NCI-H1092 treated with DMSO at 0.1 percent for 48 hours (cell line): Measurements from ENCODE around the gene CNN3.
A peak's percentile ranks its signal among the peaks of the same experiment; 100 is the strongest.
"Not testable (repeated sequence)": the region's sequence is repeated elsewhere in the genome, so short reads cannot be mapped to it uniquely, and the experiment has no call there.

Source experiments
- DNase-seq: peaks from one replicate; lab custom pipeline; 2025; lab: John Stamatoyannopoulos, UW

The CNN3 gene

DNA sequence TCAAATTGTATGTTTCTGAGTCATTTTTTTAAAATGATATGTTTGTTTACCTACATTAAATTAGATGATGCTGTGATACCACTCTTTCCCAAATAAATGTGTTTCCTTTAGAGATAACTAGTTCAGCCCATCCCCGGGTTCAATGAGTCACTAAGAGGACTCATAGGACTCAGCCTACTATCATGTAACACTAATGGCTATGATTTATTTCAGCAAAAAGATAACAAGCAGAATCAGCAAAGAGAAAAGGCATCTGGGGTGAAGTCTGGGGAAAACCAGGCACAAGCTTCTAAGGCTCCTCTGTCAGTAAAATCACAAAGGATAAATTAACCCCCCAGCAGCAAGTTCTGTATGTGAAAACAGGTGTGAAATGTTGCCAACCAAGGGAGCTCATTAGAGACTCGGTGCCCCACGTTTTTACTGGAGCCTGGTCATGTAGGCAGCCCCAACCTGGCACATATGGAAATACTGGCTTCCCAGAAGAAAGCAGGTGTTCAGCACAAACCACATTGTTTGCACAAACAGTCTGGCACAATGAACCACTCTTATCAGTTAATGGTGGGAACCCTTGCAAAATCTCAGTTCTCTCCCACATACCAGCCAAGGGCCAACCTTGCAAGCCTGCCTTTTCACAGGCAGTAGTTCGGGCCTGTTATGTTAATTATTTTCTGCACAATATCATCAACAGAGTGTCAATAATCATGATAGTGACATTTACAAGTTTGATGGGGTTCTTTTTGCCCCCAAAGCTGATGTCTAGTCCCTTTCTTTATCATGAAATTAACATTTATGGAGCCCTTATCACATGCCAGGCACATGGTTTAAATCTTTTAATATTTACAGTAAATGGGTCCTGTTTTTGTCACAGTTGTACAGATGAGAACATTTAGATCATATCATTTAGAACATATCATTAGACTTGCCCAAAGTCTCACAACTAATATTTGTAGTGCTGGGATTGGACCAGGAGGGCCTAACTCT, 23.1 kb upstream of the CNN3 start:
- DNase-seq, result peak; percentile 89

DNA sequence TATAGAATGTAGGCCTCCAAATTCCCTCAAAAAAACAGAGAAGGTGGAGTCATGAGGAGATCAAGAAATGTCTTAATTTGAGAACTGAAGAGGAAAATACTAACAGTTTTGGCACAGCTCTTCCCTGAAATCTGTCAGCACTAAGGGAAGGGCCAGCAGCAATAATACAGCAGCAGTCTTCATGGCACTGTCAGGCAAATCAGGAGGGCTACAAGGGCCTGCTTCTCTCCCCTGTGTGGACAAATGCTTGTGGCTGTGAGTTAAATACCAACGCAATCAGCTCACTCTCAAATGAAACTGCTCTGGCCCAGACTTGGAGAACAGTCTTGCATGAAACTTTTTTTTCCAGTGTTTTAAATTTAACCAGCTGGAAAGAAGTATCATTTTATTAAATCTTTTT, 20.5 kb upstream of the CNN3 start:
- DNase-seq, result no peak

DNA sequence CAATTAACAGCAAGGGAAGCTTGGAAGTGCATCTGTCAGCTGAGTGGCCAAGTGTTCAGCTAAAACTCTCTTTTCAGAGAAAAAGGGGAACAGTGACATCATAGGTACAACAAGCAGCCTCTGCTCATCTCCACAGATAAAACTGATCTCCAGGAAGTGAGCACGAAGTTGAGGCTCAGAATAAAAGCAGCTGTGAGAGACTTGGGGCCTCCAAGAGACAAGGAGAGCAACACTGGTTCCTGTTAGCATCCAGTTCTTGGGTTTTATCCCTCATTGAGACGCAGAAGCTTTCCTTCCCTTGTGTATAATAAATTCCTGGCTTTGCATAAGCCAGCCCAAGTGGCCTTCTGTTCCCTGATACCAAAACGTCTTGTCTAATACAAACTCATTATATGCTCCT, 20.0 kb upstream of the CNN3 start:
- DNase-seq, result no peak

DNA sequence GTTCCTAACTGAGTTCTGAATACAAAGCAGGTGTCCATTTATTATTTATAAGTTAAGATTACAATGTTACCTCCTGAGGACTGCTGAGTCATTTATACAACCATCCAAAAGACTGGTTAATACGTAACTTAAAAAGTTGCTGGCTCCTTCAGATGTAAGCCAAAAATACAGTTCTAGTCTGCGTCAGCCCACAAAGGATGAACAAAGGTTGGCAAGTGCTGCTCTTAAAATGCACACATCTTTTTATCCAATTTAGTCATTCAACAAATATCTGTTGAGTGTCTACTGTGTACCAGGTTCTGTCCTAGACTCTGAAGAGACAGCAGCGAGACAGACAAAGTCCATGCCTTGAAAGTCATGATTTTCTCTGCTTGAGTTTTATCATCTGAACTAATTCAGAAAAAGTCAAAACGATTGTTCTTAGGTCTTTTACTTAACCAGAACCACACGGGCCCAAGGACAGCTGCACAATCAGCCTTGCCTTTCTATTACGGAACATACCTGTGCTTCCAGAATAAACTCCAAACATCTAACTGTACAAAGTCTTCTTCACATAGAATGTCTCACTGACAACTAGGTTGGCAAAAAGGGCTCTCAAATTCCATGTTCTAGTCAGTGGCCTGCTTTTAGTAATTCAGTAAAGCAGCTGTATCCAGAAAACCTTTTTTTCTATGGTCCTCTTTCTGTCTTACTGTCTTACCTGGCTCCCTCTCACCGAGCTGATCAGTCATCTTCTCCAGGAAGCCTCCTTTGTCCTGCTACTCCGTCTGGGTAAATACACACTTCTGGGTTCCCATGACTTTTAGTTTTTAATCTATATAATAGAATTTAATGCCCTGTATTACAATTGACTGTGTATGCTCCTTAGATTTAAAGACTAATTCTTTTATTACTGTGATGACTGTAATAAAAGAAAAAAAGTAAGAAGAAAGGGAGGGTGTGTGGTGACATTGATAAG, 15.5 kb upstream of the CNN3 start:
- no peak for DNase-seq

DNA sequence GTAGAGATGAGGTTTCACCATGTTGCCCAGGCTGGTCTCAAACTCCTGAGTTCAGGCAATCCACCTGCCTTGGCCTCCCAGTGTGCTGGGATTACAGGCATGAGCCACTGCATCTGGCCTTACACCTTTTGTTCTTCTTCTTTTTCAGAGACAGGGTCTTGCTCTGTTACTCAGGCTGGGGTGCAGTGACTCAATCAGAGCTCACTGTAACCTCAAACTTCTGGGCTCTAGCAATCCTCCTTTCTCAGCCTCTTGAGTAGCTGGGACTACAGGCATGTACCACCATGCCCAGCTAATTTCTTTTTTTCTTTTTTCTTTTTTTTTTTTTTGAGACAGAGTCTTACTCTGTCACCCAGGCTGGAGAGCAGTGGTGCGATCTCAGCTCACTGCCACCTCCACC, 14.6 kb upstream of the CNN3 start:
- not testable (repeated sequence) for DNase-seq

DNA sequence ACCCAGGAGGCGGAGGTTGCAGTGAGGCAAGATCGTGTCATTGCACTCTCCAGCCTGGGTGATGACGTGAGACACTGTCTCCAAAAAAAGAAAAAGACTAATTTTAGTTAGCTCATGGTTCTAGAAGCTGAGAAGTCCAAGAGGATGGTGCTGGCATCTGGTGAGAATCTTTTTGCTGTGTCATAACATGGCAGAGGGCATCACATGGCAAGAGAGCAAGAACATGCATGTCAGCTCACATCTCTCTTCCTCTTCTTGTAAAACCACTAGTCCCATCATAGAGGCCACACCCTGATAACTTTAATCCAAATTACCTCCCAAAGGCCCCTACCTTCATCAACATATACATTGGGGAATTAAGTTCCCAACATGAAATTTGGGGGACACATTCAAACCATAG, 13.8 kb upstream of the CNN3 start:
- no peak for DNase-seq

DNA sequence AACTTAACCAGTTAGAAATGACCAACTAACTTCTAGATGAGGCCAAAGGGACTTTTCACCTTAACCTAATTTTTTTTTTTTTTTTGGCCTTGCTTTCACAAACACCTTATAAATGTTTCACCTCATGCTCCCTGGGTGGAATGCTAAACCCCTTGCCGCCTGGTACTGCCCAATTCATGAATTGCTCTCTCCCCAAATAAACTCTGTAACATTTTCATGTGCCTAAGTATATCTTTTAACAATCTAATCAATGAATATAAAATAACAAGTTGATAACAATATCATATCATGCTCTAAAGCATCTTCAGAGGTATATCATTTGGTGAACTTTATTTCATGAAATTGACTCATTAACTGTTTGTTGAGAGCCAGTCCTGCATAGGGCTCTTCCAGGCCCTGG, 10.9 kb upstream of the CNN3 start:
- no peak for DNase-seq

DNA sequence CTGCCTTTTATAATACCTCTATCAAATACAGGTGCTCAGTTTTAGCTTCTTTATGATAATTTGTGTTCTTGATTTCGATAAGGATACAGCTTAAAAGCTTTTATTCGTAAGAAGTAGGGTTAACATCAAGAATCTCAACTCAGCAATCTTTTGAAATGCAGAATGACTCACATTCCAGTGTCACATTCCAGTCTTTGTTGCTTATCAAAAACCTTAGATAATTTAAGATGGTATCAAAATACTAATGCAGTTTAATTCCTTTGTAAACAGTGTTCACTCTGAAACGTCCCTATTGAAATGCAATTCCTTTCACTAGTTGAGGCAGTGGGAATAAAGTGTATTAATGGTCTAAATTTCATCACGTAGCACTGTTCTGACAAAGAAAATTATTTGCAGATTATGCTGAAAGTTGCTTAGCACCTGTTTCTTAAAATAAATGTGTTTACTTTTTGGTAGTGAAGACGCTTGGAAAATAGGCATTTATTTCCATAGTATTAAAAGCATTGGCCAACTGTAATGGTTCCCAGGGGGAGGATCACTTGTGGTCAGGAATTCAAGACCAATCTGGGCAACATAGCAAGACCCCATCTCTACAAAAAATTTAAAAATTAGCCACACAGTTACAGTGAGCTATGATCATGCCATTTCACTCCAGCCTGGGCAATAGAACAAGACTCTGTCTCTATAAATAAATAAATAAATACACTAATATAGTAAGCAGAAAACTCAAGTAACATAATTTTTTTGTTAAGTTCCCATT, 10.1 kb upstream of the CNN3 start:
- DNase-seq, result no peak

DNA sequence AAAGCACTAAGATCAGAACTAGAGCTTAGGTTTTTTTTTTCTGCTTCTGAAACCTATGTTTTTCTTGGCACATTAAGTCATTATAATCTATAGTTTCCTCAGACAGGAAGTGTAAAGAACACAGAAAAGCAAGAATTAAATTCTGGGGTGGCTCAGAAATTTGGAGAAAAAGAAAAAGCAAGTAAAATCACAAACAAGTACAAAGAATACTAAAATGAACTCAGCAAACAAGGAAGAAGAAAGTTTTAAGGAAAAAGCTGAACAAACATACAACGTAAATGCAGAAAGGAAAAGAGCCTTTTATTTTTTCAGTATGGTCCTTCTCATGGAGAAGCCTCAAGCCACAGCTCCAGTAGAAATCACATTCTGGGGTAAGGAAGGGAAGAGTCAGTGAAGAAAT, 8.6 kb upstream of the CNN3 start:
- no peak for DNase-seq

DNA sequence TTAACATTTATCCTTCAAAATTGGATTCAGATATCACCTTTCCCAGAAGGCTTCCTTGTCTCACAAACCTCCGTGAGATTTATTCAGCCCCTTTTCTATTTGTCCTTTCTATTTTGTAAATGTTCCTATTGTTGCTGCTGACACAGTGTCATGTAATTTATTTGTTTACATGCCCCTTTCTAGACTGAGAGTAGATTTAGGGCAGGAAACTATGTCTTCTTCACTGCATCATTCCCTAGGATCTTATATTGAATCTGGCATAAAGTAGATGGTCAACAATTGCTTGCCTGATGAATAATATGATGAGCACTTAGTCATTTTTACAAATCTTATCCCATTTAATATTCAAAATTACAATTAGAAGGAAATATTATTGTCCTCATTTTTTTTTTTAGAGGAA, 8.1 kb upstream of the CNN3 start:
- no peak for DNase-seq

DNA sequence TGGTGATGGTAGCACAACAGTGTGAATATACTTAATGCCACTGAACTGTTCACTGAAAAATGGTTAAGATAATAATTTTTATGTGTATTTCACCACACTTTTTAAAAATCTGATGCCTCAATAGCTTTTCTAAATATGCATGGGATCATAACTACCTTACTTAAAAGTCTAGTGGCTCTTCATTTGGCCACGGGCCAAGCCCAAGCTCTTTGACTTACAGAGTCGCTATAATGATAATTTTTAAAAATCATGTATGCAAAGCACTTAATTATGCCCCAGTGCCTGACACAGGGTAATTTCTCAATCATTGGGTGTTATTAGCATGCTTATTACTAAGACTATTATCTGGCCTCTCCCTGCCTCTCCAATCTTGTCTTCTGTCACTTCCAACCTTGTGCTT, 7.6 kb upstream of the CNN3 start:
- no peak for DNase-seq

DNA sequence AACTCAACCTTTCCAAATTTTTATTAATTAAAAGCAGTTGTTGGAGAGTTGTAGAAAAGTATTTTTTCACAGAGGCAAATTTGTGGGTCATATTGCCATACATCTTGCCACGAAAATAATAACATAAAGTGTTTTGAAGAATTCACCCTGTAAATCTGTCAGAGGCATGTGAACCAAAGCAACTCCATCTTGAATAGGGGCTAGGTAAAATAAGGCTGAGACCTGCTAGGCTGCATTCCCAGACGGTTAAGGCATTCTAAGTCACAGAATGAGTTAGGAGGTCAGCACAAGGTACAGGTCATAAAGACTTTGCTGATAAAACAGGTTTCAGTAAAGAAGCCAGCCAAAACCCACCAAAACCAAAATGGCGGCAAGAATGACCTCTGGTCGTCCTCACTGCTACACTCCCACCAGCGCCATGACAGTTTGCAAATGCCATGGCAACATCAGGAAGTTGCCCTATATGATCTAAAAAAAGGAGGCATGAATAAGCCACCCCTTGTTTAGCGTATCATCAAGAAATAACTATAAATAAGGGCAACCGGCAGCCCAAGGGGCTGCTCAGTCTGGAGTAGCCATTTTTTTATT, 4.4 kb upstream of the CNN3 start:
- DNase-seq, result no peak

DNA sequence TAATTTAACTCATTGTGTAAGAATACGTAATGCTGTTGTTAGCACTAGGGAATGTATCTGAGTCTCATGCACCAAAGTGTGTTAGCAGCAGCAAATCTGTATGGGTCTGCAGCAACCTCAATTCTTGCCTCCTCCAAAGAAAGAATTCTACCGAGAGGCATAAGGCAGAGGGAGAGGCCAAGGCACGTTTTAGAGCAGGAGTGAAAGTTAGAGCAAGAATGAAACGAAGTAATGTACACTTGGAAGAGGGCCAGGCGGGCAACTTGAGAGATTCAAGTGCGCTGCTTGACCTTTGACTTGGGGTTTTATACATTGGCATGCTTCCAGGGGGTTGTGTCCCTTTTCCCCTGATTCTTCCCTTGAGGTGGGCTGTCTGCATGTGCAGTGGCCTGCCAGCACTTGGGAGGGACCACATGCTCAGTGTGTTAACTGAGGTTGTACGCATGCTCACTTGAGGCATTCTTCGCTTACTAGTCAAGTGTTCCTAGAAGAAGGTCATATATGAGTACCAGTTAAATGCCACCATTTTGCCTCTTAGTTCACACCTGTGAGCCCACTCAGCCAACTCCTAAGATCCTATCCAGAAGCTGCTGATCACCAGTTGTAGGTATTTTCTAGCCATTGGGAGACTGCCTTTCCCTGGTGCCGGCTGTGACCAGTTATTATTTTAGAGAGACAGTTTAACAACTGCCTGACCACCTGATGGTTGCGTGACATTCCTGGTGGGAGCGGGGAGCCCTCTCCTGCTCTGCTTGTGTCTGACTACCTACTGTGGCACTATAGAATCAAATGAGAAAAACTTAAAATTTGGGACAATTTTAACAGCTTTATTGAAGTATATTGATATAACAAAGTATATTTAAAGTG, 2.7 kb upstream of the CNN3 start:
- no peak for DNase-seq

DNA sequence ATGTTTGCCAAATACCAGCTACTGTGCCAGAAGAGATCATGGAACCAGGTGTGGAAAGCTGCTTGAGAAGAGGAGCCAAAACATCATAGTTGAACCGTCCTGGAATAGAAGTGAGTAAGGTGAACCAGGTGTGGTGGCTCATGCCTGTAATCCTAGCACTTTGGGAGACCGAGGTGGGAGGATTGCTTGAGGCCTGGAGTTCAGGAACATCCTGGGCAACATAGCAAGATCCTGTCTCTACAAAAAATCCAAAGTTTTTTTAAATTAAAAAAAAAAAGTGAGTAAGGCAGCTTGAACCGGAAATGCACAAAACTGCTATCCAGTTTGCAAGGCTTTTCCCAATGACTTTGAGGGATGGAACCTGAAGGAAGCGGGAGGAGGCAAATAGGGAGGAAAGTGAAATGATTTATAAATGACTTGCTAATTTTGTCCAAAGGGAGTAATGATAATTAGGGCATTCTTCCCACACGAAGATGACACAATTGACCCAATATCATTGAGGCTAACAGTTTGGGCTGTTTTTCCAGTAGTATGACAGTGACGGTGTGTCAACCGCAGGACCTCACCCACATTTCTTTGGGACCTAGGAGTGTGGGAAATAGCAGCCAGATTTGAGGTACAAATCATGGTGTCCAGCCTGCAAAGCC, 1.5 kb upstream of the CNN3 start:
- no peak for DNase-seq

DNA sequence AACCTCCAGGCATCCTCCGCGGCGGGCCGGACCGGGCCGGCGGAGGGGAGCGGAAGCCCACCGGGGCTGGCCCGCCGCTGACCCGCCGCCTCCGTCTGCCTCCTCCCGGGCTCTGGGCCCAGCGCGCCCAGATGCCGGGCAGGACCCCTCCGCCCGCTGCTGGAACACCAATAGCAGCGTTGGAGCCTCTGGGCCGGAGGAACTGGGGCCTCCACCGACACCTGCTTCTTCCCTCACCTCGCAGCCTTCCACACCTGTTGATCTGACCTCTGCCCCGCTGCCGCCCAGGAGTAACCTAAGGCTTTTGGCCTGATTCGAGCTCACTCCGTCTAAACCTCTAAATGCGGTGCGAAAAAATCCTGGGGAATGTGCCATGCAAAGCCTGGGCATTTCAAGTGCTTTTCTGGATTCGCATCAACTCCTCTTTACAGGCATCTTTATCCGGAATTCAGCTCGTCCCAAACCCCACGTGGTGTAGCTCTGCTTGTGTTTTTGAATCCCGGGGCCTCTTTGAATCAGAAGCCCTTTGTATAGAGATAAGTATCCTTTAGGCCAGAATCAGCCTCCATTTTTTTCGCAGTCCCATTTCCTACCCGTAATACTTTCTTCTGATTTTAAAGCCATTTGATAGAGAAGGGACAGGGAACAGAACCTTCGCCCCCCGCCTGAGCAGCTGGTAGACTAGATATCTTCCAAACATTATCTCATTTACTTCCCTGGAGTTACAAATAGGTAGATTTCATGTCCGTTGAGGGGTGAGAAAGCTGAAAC, 680 bp upstream of the CNN3 start:
- DNase-seq, result no peak

DNA sequence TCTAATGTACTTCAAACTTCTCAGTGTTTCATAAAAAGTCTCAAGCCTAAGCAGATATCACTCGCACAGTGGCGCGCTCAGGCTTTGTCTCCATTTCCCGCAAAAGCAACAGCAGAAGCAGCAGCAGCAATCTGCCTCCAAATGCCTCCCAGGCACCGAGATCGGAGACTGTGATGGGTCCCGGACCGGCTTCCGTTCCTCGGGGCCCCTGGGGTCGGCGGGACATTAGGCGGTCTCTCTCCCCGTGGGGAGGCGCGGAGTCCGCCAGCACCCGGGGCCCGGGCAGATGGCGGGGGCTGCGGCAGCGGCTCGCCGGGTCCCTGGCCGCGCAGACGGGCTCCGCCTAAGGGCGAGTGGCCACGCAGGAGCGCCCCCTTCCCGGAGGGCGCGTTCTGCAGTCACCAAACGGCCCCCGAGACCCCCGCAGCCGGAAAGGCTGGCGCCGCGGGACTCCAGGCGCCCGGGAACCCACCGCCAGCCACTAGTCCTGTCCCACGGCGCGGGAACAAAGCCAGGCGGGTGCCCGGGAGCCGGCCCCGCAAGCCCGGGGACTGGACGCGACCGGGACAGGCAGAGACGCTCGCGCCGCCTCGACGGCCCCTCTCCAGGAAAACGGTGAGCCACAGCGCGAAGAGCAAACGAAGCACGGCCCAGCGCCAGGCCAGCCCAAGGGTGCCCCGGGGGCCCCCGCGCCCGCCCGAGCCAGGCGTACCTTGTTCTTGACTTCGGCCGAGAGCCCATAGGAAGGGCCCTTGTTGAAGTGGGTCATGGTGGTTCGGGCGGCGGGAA, 590 bp downstream of the CNN3 start:
- peak; percentile 75 for DNase-seq

DNA sequence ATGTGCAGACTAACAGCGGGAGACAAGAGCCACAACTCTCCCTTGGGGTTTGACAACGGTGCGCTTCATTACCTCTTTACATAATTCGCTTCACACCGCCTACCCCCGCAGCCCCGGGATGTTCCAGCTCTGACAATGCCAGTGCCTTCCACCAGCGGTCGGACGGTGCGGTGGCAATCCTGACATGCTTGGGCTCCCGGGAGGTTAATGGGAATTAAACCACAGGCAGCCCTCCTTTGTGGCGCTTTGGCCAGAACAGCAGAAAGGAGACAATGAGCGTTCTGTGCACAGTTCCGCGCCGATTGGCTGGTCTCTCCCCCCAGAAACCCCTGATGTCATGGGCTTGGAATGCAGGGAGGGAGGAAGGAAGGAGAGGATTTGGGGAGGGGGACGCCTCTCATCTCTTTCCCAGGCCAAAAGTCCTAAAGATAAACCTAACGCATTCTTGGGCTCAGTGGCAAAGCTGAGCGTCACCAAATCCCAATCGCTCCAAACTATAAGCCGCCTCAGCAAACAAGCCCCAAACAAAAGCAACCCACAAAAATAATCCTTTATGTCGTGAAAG, 1.3 kb downstream of the CNN3 start:
- peak; percentile 59 for DNase-seq

DNA sequence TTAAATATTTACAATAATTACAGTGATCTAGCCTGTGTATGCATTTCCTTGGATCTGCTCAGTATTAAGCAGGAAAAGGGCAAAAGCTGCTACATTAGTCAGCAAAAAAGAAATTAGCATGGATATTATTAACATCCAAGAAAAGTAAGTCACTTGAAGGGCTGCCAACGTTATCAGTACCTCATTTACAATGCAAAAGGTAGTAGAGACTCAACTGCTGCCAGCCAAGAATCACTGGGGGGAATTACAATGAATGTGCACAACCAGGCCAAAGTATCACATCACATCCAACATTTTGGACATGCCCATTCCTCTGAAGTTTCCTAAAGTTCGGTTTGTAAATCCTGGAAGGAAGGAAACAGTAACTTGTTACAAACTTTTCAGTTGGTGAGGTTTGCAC, 1.9 kb downstream of the CNN3 start:
- no peak for DNase-seq
